ENCODE data around the gene DMPK. TPM values are rescaled to one million over a fixed set of nuclear protein-coding genes. Genes with fewer than 3 reads are reported as not detected.

The DMPK gene
- total RNA-seq, 1 experiment from 2014 or later, result 28.1 TPM

GRCh38 chr19:45758921-45759320, 23.4 kb downstream of the DMPK start:
- Mint-ChIP-seq H3K27me3 (ENCODE audit: insufficient read depth, unreplicated experiment) (no peaks in the 10 kb centered on the region), H3K36me3 (ENCODE audit: insufficient read depth, unreplicated experiment) (no peaks in the 10 kb centered on the region), H3K27ac (ENCODE audit: unreplicated experiment) (no peak overlapping the region), H3K4me3 (ENCODE audit: unreplicated experiment) (no peak overlapping the region), H3K4me1 (ENCODE audit: low read depth, unreplicated experiment) (no peaks in the 10 kb centered on the region), H3K9me3 (ENCODE audit: unreplicated experiment) (no peaks in the 10 kb centered on the region)
- Histone ChIP-seq H3K4me3 (ENCODE audit: low read depth, low read length) (no peak overlapping the region), H3K36me3 (ENCODE audit: control insufficient read depth, insufficient read depth, low read length) (no peaks in the 10 kb centered on the region), H3K27me3 (replicated peaks; ENCODE audit: control insufficient read depth, insufficient read depth, low read length) (no peaks in the 10 kb centered on the region), H3K9me3 (no peaks in the 10 kb centered on the region), H3K4me1 (no peaks in the 10 kb centered on the region)
- TF ChIP-seq CTCF (IDR thresholded peaks at IDR 0.05; ENCODE audit: insufficient read depth in 1 of 2, low read depth in 1 of 2, low read length in 1 of 2, severe bottlenecking in 1 of 2, unreplicated experiment in 1 of 2), result no peak
- ChIA-PET POLR2A (interaction anchor here (0.6 kb wide), 1 partner anchor 12 kb away, joined by 5 read pairs; no protein-coding TSS in a partner anchor), CTCF (interaction anchor here (0.6 kb wide), 1 partner anchor 1039 kb away, joined by 4 read pairs; no protein-coding TSS in a partner anchor)
- no peak for DNase-seq
- intact Hi-C loops (cut with micrococcal nuclease; ENCODE audit: unreplicated experiment), result no loop called here
- no TSS peak for BruUV-seq (replicated peaks)

- Mint-ChIP-seq H3K36me3 (ENCODE audit: insufficient read depth, unreplicated experiment) (no peaks in the 10 kb centered on the region), H3K4me1 (ENCODE audit: low read depth, unreplicated experiment) (no peaks in the 10 kb centered on the region), H3K4me3 (ENCODE audit: unreplicated experiment) (no peak overlapping the region), H3K27ac (ENCODE audit: unreplicated experiment) (no peak overlapping the region), H3K27me3 (ENCODE audit: insufficient read depth, unreplicated experiment) (no peaks in the 10 kb centered on the region), H3K9me3 (ENCODE audit: unreplicated experiment) (no peaks in the 10 kb centered on the region)
- Histone ChIP-seq H3K4me1 (no peaks in the 10 kb centered on the region), H3K4me3 (ENCODE audit: low read depth, low read length) (no peak overlapping the region), H3K27me3 (replicated peaks; ENCODE audit: control insufficient read depth, insufficient read depth, low read length) (no peaks in the 10 kb centered on the region), H3K9me3 (no peaks in the 10 kb centered on the region), H3K36me3 (ENCODE audit: control insufficient read depth, insufficient read depth, low read length) (no peaks in the 10 kb centered on the region)
- CTCF ChIA-PET, result interaction anchor here (0.9 to 1.1 kb wide), 2 partner anchors 41 to 107 kb away, joined by 3 read pairs; no protein-coding TSS in a partner anchor
- no TSS peak for BruUV-seq (replicated peaks)
- DNase-seq, result no peak
- intact Hi-C loops (cut with micrococcal nuclease; ENCODE audit: unreplicated experiment), result no loop called here
- TF ChIP-seq CTCF (IDR thresholded peaks at IDR 0.05; ENCODE audit: insufficient read depth in 1 of 2, low read depth in 1 of 2, low read length in 1 of 2, severe bottlenecking in 1 of 2, unreplicated experiment in 1 of 2), result no peak
- POLR2A ChIA-PET, result no interaction called here
Observed at GRCh38 chr19:45757695-45758094, 24.6 kb downstream of the DMPK start.

GRCh38 chr19:45754323-45754722, 28.0 kb downstream of the DMPK start:
- H3K4me3 ChIP-seq (ENCODE audit: low read depth, low read length), result no peak overlapping the region
- Mint-ChIP-seq H3K4me3 (ENCODE audit: unreplicated experiment) (no peak overlapping the region), H3K27me3 (ENCODE audit: insufficient read depth, unreplicated experiment) (no peaks in the 10 kb centered on the region), H3K9me3 (ENCODE audit: unreplicated experiment) (no peaks in the 10 kb centered on the region), H3K27ac (ENCODE audit: unreplicated experiment) (no peak overlapping the region), H3K4me1 (ENCODE audit: low read depth, unreplicated experiment) (no peaks in the 10 kb centered on the region), H3K36me3 (ENCODE audit: insufficient read depth, unreplicated experiment) (no peaks in the 10 kb centered on the region)
- intact Hi-C loops (cut with micrococcal nuclease; ENCODE audit: unreplicated experiment), result no loop called here
- H3K36me3 ChIP-seq (ENCODE audit: control insufficient read depth, insufficient read depth, low read length), result no peaks in the 10 kb centered on the region
- H3K9me3 ChIP-seq, result no peaks in the 10 kb centered on the region
- DNase-seq, result no peak
- no peak for TF ChIP-seq CTCF (IDR thresholded peaks at IDR 0.05; ENCODE audit: insufficient read depth in 1 of 2, low read depth in 1 of 2, low read length in 1 of 2, severe bottlenecking in 1 of 2, unreplicated experiment in 1 of 2)
- no peaks in the 10 kb centered on the region for H3K27me3 ChIP-seq (replicated peaks; ENCODE audit: control insufficient read depth, insufficient read depth, low read length)
- BruUV-seq (replicated peaks), result no TSS peak
- ChIA-PET POLR2A (interaction anchor here (0.6 kb wide), 1 partner anchor 15 kb away, joined by 4 read pairs; no protein-coding TSS in a partner anchor), CTCF (interaction anchor here (0.5 to 1.4 kb wide), 3 partner anchors 13 to 115 kb away, joined by 3 to 6 read pairs (median 4); no protein-coding TSS in a partner anchor)
- H3K4me1 ChIP-seq, result no peaks in the 10 kb centered on the region

Measured in Caco-2 (cell line).